ENCODE data around the gene LAMA2.
"Not testable (repeated sequence)": the region's sequence is repeated elsewhere in the genome, so short reads cannot be mapped to it uniquely, and the experiment has no call there.

The LAMA2 gene

GRCh38 chr6:129014302-129014701 is 131.4 kb downstream of the LAMA2 start:
- no peak for DNase-seq

GRCh38 chr6:129015721-129016120 is 132.8 kb downstream of the LAMA2 start:
- no peak for DNase-seq

- no peak for DNase-seq
These were observed 133.9 kb downstream of the LAMA2 start for GRCh38 chr6:129016844-129017243.

GRCh38 chr6:129022011-129022553 is 139.1 kb downstream of the LAMA2 start:
- no peak for DNase-seq

GRCh38 chr6:129026601-129027000 is 143.7 kb downstream of the LAMA2 start:
- no peak for DNase-seq

- no peak for DNase-seq
These were observed 146.8 kb downstream of the LAMA2 start for GRCh38 chr6:129029778-129030177.

GRCh38 chr6:129030215-129030614 is 147.3 kb downstream of the LAMA2 start:
- no peak for DNase-seq

GRCh38 chr6:129031051-129031599 is 148.2 kb downstream of the LAMA2 start:
- DNase-seq, result no peak

- no peak for DNase-seq
These were observed 149.7 kb downstream of the LAMA2 start for GRCh38 chr6:129032602-129033001.

GRCh38 chr6:129033180-129033579 is 150.2 kb downstream of the LAMA2 start:
- DNase-seq, result no peak

- no peak for DNase-seq
These were observed 150.6 kb downstream of the LAMA2 start for GRCh38 chr6:129033581-129033980.

- DNase-seq, result no peak
These were observed 158.6 kb downstream of the LAMA2 start for GRCh38 chr6:129041563-129041962.

GRCh38 chr6:129046526-129046925 is 163.6 kb downstream of the LAMA2 start:
- no peak for DNase-seq

- no peak for DNase-seq
These were observed 164.9 kb downstream of the LAMA2 start for GRCh38 chr6:129047834-129048233.

GRCh38 chr6:129050086-129050485 is 167.1 kb downstream of the LAMA2 start:
- no peak for DNase-seq

GRCh38 chr6:129053143-129053542 is 170.2 kb downstream of the LAMA2 start:
- DNase-seq, result not testable (repeated sequence)

GRCh38 chr6:129055796-129056195 is 172.9 kb downstream of the LAMA2 start:
- DNase-seq, result no peak

- DNase-seq, result no peak
These were observed 176.7 kb downstream of the LAMA2 start for GRCh38 chr6:129059650-129060049.

- DNase-seq, result no peak
These were observed 186.1 kb downstream of the LAMA2 start for GRCh38 chr6:129069006-129069405.

- DNase-seq, result no peak
These were observed 190.1 kb downstream of the LAMA2 start for GRCh38 chr6:129073051-129073450.

GRCh38 chr6:129073691-129074395 is 190.9 kb downstream of the LAMA2 start:
- no peak for DNase-seq

GRCh38 chr6:129084406-129084805 is 201.5 kb downstream of the LAMA2 start:
- no peak for DNase-seq

GRCh38 chr6:129088481-129088880 is 205.5 kb downstream of the LAMA2 start:
- DNase-seq, result not testable (repeated sequence)

- DNase-seq, result no peak
These were observed 206.4 kb downstream of the LAMA2 start for GRCh38 chr6:129089357-129089756.

GRCh38 chr6:129094147-129094546 is 211.2 kb downstream of the LAMA2 start:
- DNase-seq, result no peak

All from NCI-H2171 treated with DMSO at 0.1 percent for 48 hours (cell line).